Epidermal melanocyte (primary cell): Measurements from ENCODE around the gene TBC1D16.
"Not testable (repeated sequence)": the region's sequence is repeated elsewhere in the genome, so short reads cannot be mapped to it uniquely, and the experiment has no call there.

ENCODE experiments used
- DNase-seq: peaks from one replicate; pipeline ENCODE4 v3.0.0; 2011; ENCODE audit warnings: low spot score; ENCODE audit not compliant: insufficient read length

Gene TBC1D16

GRCh38 chr17:80003969-80004368, 31.7 kb downstream of the TBC1D16 start:
- no peak for DNase-seq

- DNase-seq, result no peak
Observed at GRCh38 chr17:80002690-80003490, 32.8 kb downstream of the TBC1D16 start.

GRCh38 chr17:80002070-80002641, 33.5 kb downstream of the TBC1D16 start:
- no peak for DNase-seq

GRCh38 chr17:80000981-80001775, 34.5 kb downstream of the TBC1D16 start:
- no peak for DNase-seq

- no peak for DNase-seq
Observed at GRCh38 chr17:80000136-80000535, 35.5 kb downstream of the TBC1D16 start.

- no peak for DNase-seq
Observed at GRCh38 chr17:79997011-79997660, 38.5 kb downstream of the TBC1D16 start.

GRCh38 chr17:79996291-79996690, 39.4 kb downstream of the TBC1D16 start:
- DNase-seq, result no peak

GRCh38 chr17:79995696-79996095, 40.0 kb downstream of the TBC1D16 start:
- no peak for DNase-seq

- DNase-seq, result no peak
Observed at GRCh38 chr17:79994602-79995001, 41.1 kb downstream of the TBC1D16 start.

GRCh38 chr17:79994228-79994569, 41.5 kb downstream of the TBC1D16 start:
- not testable (repeated sequence) for DNase-seq

- peak; percentile 86 for DNase-seq
Observed at GRCh38 chr17:79993390-79994227, 42.1 kb downstream of the TBC1D16 start.

GRCh38 chr17:79992649-79993389, 42.9 kb downstream of the TBC1D16 start:
- DNase-seq, result no peak

GRCh38 chr17:79991924-79992648, 43.6 kb downstream of the TBC1D16 start:
- no peak for DNase-seq

- DNase-seq, result peak; percentile 90
Observed at GRCh38 chr17:79991140-79991923, 44.3 kb downstream of the TBC1D16 start.

- DNase-seq, result no peak
Observed at GRCh38 chr17:79990704-79991103, 45.0 kb downstream of the TBC1D16 start.

GRCh38 chr17:79990051-79990592, 45.5 kb downstream of the TBC1D16 start:
- no peak for DNase-seq

GRCh38 chr17:79989106-79989835, 46.4 kb downstream of the TBC1D16 start:
- no peak for DNase-seq
